Measurements from ENCODE around the gene MYL7.

MYL7 gene

DNA sequence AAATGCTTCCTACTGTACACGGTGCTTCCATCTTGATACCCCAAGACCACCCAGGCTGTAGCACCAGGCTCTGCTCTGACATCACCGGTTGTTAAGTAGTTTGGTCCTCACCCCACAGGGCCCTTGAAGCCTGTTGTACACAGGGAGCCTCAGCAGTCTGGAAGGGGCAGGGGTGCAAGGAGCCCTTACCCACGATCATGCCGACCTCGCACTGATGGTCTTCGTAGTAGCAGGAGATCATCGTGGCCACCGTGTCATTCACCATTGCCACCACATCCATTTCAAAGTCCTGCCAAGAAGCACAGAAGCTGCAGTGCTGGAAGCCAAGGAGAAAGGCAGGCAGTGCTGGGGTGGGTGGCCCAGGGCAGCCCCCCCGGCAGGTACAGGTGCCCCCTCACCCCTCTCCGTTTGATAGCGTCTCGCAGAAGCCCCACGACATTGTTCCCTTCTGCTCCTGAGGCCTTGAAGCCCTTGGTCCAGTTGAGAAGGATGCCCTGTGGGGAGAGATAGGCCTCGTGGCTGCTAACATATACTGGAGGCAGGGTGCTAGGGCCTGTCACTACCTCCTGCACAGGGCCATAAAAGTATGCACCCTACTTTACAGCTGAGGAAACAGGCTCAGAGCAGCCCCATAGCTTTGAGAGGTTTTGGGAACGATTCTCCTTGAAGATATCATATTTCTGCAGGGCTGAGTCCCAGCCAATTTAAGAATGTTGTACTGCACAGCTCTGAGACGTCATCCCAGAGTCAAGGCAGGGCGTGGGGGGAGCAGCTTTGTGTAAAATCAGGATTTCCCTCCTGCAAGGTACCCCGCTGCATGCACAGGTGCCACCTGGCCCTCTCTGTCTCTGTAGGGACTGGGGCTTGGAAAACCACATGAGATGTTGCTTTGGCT, 8.7 kb upstream of the MYL7 start:
- DNase-seq = no peak

DNA sequence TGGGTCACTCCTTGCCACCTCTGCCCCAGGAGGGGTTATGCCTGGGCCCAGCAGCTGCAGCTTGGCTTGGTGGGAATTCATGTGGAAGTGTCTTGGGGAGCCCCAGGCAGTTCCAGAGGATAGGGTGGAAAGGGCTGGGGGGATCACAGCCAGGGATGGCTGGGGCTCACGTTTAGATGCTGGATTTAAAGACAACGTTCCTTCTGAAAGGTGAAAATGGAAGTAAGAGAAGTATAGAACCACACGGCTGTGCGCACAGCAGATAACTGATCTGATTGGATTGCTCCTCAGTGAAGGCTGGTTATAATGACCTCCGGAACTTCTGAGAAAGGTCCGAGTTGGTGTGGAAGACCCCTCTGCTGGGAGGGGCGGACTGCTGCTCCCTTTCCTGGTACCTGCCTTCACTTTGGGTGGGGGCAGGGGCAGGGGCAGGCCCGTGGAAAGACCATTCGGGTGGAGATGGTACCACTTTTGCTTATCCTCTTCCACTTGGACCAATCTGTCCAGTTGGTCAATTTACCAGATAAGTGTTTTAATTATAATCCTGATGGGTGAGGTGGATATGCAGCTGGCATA, 7.9 kb upstream of the MYL7 start:
- DNase-seq = no peak

DNA sequence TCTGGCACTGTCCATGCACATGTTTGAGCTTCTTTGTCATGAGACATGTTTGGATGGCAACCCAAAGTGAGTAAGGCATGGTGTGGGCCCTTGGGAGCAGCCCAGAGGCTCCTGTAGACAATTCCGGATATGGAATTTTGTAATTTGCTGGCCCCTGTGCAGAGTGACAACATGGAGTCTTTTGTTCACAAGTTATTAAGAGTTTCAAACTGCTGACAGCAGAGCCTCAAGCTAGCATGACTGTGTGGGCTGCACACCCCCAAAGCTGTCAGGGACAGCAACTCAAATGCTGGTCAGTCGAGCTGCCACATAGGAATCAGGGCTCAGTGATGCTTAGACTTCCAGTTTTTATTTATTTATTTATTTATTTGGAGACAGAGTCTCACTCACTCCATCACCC, 7.0 kb upstream of the MYL7 start:
- no peak for DNase-seq

DNA sequence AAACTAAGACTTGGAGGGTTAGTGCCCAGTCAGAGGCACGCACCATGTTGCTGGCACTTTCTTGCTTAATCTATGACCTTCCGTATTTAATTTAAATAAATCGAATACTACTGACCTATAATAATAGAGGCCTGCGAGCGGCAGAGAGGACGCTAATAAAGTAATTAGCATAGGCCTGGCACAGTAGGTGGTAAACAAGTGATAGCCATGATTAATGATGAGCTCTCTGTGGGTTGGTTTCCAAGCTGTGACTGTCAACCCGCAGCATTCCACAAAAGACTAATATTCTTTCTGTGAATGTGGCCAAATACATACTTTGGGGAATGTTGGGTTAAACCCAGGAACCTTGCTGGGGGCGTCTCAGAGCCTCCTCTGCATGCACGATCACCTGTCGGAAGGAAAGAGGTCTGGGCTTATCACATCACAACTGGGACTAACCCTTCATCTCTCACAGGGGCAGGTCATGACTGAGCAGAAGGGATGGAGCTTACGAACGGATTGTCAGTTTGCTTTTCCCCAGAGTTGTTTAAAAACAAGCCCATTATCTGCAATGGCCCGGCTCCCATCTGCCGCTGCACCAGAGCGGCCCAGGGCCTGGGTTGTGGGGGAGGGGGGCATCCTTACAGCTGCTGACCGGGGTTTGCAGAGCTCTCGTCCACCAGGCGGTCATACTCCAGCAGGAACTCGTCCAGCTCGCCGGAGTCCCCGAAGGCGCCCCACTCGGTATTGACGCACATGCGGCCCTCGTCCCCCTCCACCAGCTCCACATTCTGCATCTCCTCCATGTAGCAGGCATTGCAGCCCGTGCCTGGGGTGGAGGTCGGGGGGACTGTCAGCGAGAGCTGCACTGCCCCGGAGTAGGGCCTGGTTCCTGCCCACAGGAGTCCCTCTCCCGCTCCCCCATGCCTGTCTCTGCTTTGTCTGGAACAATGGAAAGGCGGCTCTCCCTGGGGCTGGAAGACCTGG, 6.2 kb upstream of the MYL7 start:
- no peak for DNase-seq

DNA sequence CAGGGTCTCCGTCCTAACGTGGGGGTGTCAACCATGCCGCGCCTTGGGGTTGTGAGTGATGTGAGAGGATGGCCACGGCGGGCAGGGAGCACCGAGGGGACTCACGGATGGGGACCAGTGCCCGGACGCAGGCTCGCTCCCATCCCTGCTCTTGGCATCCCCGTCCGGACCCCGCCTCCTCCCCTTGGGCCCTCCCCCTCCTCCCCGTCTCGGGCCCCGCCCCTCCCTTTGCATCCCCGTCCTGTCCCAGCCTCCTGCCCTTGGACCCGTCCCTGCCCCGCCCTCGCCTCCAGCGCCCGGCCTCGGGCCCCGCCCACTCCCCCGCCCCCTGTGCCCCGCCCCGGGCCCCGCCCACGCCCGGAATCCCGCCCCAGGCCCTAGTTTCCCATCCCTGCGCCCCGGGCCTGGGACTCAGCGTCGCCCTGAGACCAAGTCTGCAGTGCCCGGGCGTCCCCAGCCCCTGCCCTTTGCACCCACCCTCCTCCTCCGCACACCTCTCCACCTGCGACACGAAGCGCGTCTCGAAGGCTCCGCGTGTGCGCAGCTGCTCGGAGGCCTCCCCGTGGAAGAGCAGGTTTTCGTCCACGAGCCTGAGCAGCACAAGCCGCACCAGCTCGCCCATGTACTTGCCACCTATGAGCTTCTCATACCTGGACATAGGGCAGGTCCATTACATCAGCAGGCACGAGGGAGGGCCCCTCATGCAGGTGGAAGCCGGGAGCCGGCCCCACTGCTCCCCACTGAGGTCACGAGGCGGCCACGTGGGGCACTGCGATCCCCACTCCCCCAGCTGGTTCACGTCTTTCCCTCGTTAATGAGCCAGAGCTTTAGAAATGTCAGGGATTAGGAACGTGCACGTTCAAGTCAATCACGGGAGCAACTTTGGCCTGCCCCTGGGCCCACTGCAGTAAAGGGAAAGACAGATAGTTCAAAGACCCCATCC, 5.1 kb upstream of the MYL7 start:
- DNase-seq = no peak

DNA sequence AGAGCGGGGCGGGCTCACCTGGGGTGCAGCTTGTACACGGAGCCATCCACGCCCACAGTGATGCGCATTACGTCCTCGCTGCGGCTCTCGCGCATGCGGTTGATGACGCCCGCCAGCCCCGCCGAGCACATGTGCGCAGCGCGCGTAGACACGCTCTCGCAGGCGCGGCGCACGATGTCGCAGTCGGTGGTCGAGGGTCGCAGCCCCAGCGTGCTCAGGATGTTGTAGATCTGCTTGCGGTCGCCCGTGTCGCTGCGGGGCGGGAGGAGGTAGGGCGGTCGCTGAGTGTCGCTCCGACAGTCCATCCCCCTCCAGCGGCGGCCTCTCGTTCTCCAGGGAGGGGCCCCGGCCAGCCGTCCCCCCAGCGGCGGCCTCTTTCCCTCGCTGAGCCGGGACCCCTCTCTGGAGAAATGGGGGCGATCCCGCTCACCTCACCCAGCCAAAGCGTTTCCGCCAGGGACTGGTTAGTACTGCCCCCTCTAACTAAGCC, 4.4 kb upstream of the MYL7 start:
- no peak for DNase-seq

DNA sequence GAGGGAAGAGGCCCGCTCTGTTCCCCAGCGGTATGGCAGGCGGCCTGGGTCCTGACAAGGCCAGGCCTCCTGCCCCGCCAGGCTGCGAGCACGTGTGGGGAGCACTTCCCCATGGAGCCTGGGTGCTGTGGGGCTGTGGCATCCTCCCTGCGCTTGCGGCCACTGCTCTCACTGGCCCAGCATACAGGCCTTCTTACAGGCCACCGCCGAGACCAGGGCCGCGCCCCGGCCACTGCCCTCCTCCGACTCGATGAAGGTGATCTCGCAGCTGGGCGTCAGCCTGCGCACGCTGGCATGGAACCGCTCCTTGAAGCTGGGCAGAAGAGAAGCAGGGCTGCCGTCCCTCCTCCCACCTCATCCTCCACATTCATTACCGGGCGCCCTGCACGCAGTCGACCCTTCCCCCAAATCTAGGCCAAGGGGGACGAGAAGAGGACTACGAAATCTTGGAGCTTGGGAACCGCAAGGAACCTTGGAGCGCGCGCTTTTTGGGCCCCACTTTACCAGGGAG, 3.9 kb upstream of the MYL7 start:
- DNase-seq = no peak

DNA sequence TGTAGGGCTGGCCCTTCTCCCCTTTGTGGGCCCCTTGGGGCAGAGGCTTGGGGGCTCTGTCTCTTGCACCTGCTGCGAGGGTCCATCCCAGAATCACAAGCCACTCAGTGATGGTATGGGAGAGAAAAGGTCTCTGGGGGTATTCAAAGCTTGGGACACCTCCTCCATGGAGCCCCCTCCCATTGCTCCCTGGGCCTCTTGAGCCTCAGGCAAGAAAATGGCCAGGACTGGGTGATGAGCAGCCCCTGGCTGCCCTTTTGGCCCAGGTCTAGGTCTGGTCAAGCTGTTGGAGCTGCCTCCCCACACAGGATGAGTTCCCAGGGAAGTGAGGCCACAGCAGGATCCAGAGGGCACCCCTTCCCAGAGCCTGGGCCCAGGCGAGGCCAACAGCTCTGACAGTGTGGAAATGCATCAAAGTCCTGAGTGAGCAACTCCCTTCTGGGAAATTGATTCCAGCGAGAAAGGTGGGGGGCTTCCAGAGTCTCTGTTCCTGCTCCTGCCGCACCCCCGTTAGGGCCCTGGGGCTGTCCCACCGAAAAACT, 3.4 kb upstream of the MYL7 start:
- no peak for DNase-seq

DNA sequence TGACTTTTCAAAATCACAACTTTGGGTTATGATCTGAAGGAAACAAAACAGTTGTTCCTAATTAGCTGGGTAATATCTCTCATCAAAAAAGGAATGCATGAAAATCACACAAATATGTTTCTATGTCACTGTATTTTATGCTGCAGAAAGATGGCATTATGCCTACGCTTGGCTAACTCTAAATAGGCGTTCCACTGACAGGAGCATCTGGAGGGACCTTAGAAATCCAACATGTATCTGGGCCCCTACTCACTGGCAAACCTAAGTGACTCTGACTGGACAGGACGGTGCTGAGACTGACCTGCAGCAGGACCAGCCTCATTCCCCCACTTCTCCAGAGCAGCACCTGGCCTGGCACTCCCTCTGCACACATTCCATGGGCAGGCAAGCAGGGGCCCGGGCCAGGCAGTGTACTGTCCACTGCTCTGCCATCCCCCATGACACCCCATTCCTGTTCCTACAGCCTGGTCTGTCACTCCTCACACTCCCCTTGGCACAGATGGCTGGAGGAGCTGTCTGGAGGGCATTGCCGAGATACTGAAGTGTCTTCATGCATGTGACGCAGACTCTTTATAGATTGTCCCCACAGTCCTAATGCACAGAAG, 2.6 kb upstream of the MYL7 start:
- no peak for DNase-seq

DNA sequence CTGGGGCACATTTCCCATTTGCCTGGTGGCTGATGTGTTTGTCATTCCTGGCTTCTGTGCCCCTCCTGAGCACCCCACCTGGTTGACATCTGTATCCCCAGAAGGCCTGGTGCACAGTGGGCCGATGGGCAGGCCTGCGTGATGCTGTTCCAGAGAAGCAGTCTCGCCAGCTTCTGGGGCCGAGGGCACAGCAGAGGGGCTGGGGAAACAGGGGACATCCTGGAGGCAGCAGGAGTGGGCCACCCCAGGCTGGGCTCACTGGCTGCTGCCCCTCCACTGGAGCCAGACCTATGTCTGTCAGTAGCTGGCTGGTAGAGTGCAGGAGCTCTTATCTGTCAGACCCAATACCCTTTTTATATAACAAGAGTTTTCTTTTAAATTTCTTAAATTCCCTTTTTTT, 896 bp upstream of the MYL7 start:
- no peak for DNase-seq

DNA sequence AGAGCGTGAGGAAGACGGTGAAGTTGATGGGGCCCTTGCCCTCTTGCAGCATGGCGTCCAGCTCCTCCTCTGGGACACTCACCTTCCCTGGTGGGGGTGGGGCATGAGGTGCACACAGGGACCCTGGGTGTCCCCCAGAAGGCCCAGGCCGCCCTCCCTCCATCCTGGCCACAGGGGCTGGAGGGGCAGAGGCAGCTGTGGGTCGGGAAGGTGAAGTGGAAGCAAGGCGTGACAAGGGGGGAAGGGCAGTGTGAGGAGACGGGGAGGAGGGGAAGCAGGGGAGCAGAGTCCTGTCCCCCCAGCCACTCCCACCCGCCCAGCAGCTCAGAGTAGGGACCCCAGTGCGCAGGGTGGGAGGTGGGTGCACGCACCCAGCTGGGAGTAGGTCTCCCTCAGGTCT, 791 bp downstream of the MYL7 start:
- DNase-seq = no peak

DNA sequence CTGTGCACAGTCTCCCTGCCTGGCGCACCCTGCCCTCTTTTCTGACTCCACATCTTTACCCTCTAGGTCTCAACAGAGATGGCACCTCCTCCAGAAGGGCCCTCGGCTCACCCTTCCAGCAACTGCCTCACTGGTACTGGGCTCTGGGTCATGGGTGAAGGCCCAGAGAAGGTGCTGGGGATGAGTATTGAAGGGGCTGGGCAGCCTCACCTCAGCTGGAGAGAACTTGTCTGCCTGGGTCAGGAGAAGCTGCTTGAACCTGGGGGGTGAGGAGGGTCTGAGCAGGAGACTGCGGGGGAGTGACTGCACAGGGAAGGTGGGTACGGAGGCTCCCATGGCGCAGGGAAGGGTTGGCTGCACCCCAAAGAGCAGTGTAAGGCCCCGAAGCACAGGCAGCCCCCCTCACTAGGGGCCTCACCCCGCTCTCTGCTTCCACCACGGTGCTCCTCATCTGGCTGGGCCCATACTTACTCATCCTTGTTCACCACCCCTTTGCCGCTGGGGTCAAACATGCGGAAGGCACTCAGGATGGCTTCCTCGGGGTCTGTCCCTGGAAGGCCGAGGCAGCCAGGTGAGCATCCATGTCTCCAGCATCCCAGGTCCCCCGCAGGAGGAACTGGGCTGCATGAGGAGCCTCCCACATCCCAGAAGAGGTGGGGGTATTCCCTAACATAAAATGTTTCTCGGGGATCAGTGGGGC, 1.7 kb downstream of the MYL7 start:
- no peak for DNase-seq

DNA sequence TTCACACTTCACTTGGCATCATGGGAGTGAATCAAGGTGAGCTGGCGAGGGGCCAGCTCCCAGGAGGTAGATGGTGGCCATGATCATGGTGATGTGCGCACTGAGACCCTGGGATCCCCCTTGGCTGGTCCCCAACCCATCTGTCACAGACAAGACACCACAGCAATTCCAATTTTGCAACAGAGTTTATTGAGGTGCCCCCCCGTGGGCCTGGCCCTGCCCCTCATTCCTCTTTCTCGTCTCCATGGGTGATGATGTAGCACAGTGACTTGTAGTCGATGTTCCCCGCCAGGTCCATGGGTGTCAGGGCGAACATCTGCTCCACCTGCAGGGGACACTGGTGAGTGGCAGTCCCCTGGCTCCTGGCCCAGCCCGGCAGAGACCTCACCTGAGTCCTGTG, 2.4 kb downstream of the MYL7 start:
- no peak for DNase-seq

DNA sequence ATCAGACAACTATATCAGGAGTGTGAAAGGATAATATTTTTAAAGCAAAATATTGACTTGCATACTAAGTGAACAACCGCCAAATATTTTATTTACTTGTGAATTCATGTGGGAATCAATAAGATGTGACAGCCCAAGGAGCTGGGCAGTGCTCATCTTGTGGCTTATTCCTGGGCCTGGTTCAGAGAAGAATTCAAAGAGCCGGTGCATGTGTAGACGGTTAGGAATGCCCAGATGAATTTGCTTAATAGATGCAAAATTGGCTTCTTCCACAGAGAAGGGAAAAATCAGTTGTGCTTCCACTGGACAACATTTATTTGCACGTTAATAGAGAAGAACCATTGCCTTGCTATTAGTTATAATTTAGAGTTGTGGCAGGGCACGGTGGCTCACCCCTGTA, 4.4 kb downstream of the MYL7 start:
- DNase-seq = no peak

DNA sequence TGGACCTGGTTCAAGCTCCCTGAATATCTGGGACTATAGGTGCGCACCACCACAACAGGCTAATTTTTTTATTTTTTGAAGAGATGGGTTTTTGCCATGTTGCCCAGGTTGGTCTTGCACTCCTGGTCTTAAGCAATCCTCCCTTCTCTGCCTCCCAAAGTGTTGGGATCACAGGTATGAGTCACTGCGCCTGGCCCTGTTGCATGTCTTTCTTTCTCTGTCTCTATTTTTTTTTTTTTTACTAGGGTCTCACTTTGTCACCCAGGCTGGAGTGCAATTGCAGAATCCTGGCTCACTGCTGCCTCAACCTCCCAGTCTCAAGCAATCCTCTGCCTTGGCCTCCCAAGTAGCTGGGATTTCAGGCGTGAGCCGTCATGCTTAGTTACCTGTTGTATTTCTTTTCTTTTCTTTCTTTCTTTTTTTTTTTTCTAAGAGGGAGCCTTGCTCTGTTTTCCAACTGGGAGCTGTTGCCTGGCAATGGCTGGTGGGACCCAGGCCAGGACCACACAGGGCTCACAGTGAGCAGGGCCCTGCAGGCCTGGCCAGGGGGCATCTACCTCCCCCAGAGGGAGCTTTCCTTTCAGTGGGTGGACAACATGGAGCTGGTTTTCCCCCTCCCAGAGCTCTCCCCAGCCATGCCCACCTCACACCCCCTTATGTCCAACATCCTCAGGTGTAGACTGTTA, 6.0 kb downstream of the MYL7 start:
- no peak for DNase-seq

DNA sequence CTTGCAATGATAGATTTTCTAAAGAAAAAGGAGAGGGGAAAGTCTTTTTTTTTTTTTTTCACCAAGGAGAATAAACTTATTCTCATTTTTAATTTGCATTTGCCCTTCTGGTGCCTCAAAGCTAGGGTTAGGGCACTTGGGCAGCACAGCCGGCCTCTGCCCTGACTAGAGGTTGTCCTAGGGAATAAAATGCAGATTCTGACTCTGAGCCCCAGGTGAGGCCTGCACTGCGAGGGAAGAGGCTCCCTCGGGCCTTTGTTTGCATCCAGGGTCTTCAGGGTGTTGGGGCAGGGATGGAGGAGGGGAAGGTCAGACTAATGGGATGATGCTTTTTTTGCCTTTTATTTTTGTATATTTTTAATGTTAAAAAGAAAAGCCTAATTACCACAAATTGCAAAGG, 7.8 kb downstream of the MYL7 start:
- DNase-seq = no peak

DNA sequence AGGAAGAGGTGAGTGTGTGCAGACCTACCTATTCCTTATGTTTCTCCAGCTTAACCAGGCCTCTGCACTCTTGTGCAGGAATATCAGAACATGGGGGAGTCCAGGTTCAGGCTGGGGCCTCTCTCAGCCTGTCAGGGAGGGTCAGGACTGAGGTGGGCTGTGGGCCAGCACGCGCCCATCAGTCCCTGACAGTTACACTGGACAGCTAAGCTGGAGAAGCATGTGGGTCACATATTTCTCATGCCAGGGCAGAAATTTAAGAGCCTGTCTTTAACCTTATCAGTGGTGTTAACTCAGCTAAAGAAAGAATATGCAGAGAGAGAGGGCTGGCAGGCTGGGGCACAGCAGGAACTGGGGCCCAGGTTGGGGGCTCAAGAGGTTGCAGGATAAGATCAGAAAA, 9.1 kb downstream of the MYL7 start:
- no peak for DNase-seq

DNA sequence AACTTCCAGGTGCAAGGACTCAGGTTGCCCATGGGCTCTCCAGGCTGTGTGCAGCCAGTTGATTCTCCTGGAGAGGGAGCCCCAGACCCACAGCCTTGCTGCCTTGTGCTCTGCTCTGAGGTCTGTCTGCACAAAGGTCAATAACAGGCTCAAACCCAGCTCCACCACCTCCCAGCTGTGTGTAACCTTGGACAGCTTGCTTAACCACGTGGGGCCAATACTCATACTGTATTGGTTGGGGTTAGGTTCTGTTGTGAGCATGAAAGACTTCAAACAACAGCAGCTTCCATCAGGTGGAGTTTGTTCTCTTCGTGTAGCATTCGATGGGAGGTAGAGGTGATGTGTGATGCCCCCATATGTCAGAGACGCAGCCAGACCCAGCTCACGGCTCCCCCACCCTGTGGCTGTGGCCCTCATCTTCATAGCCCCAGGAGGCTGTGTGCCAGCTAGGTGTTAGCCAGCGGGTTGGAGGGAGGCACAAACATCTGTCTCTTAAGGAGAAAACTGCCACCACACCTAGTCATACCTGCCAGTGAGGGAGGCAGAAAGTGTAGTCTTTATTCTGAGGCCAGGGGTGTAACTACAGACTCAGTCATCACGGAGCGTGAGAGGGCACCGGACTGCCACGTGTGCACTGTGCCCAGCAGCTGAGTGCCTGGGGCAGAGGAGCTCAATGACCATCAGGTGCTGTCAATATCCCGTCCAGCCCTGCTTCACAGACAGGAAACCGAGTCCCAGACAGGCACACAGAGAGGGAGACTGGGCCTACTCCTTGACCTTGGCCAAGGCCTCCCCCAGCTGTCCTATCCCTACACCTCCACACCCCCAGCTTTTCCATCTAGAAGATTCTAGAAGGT, 9.7 kb downstream of the MYL7 start:
- DNase-seq = no peak
